IPS DF 6.9 (cell line): ENCODE measurements around the gene APEX1.

Experiments
- DNase-seq: peaks from one replicate; pipeline ENCODE4 v3.0.0-alpha.2; 2013; ENCODE audit warnings: low read depth, low spot score
- H3K27ac ChIP-seq: one replicate; pipeline ENCODE4 v1.5.1; 2013; ENCODE audit warnings: low read length, control low read depth
- H3K27me3 ChIP-seq: 2 replicates; pipeline ENCODE4 v1.6.1; 2013; ENCODE audit warnings: mild to moderate bottlenecking, low read length; ENCODE audit not compliant: control insufficient read depth, insufficient read depth
- H3K36me3 ChIP-seq: 2 replicates; pipeline ENCODE4 v1.6.1; 2013; ENCODE audit warnings: low read length; ENCODE audit not compliant: control insufficient read depth, insufficient read depth
- H3K4me1 ChIP-seq: 2 replicates; pipeline ENCODE4 v1.6.1; 2013; ENCODE audit warnings: low read length; ENCODE audit not compliant: control insufficient read depth, insufficient read depth
- H3K4me3 ChIP-seq: 2 replicates; pipeline ENCODE4 v1.5.1; 2013; ENCODE audit warnings: mild to moderate bottlenecking, low read length
- H3K9me3 ChIP-seq: 2 replicates; pipeline ENCODE4 v1.6.1; 2013; ENCODE audit warnings: low read length, inconsistent platforms; ENCODE audit not compliant: control insufficient read depth, insufficient read depth
- WGBS: extraction: QIAGEN DNeasy Blood & Tissue Kit; methylation state at CpG from one replicate; pipeline ENCODE4 v1.1.7; 2013; ENCODE audit warnings: mixed read lengths, missing lambda C conversion rate; ENCODE audit not compliant: insufficient read length, insufficient coverage; 5-methylcytosine and 5-hydroxymethylcytosine counted together

Gene APEX1

GRCh38 chr14:20454516-20455354, at the start of gene APEX1, which contains the start of gene OSGEP:
TSS of gene APEX1 (plus strand) at chr14:20455226. CDS start at chr14:20455646, 420 bp downstream.
TSS of gene OSGEP (minus strand) at chr14:20454812. CDS start at chr14:20454683, 129 bp downstream.
- no peaks in the 10 kb centered on the region for H3K4me1 ChIP-seq
- no CpG with 5 or more reads among the region's 56 CpGs for WGBS
- H3K36me3 ChIP-seq = peaks cover 23% of the 10 kb centered on the region; the same call in 1 of the 2 replicates
- peak; percentile 99 for DNase-seq
- no peaks in the 10 kb centered on the region for H3K27me3 ChIP-seq
- H3K9me3 ChIP-seq = no peaks in the 10 kb centered on the region
- peak within 1 kb of the TSS; percentile 85 for H3K4me3 ChIP-seq
- H3K27ac ChIP-seq = no peak within 1 kb of the TSS

DNA sequence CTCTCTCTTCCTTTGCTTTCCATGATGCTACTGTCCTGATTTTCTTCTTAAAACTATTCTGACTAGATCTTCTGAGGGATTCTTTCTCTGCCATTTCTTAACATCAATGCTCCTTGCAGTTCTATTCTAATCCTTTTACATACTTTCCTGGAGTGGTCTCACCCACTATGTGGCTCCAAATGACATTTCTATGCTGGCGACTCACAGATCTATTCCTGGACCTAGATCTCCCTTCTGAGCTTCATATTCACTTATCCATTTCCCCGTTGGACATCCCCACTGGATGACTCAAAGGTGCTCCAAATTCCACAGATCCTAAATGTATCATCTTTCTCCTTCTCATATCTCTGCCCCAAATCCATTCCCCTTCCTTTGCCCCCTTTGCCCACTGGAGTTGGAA, 45.8 kb upstream of the APEX1 start:
- no peak for DNase-seq
- WGBS = no CpG with 5 or more reads among the region's 2 CpGs
- peaks cover 2% of the 10 kb centered on the region; the same call in 1 of the 2 replicates for H3K36me3 ChIP-seq
- H3K27ac ChIP-seq = no peak overlapping the region
- no peak overlapping the region for H3K4me3 ChIP-seq
- no peaks in the 10 kb centered on the region for H3K27me3 ChIP-seq
- no peaks in the 10 kb centered on the region for H3K4me1 ChIP-seq
- no peaks in the 10 kb centered on the region for H3K9me3 ChIP-seq

DNA sequence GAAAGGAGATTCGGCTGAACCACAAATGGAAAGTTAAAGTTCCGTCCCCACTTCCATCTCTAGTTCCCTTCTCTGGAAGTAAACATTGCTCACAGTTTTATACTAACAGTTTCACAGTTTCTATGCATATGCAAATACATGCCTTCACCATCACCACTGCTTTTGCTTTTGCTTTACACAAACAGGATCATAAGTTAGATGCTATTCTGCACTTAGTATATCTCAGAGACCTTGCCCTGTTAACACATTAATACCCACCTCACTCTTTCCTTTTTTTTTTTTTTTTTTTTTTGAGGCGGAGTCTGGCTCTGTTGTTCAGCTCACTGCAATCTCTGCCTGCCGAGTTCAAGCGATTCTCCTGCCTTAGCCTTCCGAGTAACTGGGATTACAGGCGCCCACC, 42.6 kb upstream of the APEX1 start:
- no CpG with 5 or more reads among the region's 7 CpGs for WGBS
- H3K9me3 ChIP-seq = no peaks in the 10 kb centered on the region

DNA sequence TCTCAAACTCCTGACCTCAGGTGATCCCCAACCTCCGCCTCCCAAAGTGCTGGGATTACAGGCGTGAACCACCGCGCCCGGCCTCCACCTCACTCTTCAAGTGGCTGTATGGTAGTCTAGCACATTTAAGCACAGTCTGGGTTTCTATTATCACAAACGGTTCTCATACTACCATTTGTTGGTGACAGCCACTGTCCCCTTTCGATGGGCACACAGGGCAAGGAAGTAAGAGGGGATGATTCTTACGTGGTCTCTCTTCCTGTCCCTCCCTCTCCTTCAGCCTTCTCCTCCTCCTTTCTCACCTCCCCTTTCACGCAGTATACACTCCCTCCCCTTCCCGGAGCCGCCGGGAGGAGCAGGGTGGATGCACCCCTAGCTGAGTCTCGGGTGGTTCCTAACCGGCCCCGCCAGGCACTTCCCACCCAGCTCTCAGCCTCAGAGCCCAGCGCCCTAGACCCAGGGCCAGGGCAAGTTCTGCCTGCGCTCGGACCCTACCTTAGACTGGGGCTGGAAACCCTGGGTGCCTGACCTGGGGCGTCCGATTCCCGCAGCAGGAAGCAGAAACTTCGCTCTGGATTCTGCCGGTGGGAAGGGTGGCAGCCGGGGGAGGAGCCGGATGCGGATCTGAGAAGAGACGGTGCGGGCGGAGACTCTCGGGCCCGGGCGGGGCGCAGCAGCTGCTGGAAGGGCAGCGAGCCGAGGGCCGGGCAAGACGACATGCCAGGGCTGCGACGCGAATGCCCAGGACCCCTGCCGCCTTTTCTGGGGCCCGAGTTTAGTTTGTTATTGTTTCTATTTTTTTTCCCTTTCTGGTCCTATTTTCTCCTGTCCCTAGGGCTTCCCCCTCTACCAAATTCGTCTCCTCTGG, 41.9 kb upstream of the APEX1 start, which contains the start of gene TEP1:
Gene TEP1, minus strand, starts transcription at position 626 of the 868 bp plus-strand sequence. CDS start 5,062 bp downstream, outside the sequence.
- peak; percentile 54 for DNase-seq
- WGBS = no CpG with 5 or more reads among the region's 43 CpGs
- H3K36me3 ChIP-seq = no peaks in the 10 kb centered on the region
- H3K27ac ChIP-seq = no peak within 1 kb of the TSS
- H3K4me3 ChIP-seq = peak within 1 kb of the TSS; percentile 95
- H3K9me3 ChIP-seq = no peaks in the 10 kb centered on the region
- H3K4me1 ChIP-seq = no peaks in the 10 kb centered on the region
- H3K27me3 ChIP-seq = no peaks in the 10 kb centered on the region

More for the DNA sequence above, 42.6 kb upstream of the APEX1 start:
- Histone ChIP-seq H3K36me3 (no peaks in the 10 kb centered on the region; the same call in 1 of the 2 replicates), H3K27ac (no peak overlapping the region), H3K4me3 (peak overlapping the region; percentile 95; the same call in 1 of the 2 replicates), H3K27me3 (no peaks in the 10 kb centered on the region), H3K4me1 (no peaks in the 10 kb centered on the region)
- no peak for DNase-seq

DNA sequence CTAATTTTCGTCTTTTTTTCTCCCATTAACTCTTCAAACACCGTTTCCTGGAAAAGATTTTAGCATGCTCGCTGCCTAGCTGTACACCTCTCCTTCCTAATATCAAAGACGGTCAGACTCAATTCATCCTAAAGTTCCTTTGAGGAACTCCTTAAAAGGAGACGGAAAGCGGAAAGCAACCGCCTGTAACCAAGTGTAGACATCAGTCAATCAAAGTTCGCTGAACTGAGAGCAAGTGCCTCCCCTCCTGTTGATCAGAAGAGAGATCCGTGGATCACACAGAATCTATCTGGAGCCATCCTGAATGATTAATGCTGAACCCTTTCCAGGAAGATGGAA, 41.3 kb upstream of the APEX1 start:
- Histone ChIP-seq H3K27ac (no peak overlapping the region), H3K4me1 (no peaks in the 10 kb centered on the region), H3K9me3 (no peaks in the 10 kb centered on the region), H3K27me3 (no peaks in the 10 kb centered on the region), H3K4me3 (peak overlapping the region; percentile 95; the same call in 1 of the 2 replicates), H3K36me3 (no peaks in the 10 kb centered on the region)
- no peak for DNase-seq
- no CpG with 5 or more reads among the region's 9 CpGs for WGBS

- Histone ChIP-seq H3K4me1 (no peaks in the 10 kb centered on the region), H3K27ac (no peak overlapping the region)
- no CpG with 5 or more reads among the region's 3 CpGs for WGBS
These were observed 39.2 kb upstream of the APEX1 start for GRCh38 chr14:20415782-20416206.

GRCh38 chr14:20416223-20416622, 38.8 kb upstream of the APEX1 start:
- Histone ChIP-seq H3K9me3 (no peaks in the 10 kb centered on the region), H3K36me3 (no peaks in the 10 kb centered on the region), H3K27ac (no peak overlapping the region), H3K4me3 (no peak overlapping the region), H3K27me3 (no peaks in the 10 kb centered on the region), H3K4me1 (no peaks in the 10 kb centered on the region)
- no peak for DNase-seq
- no CpG with 5 or more reads among the region's 2 CpGs for WGBS

More at GRCh38 chr14:20415782-20416206, 39.2 kb upstream of the APEX1 start:
- H3K4me3 ChIP-seq = no peak overlapping the region
- H3K9me3 ChIP-seq = no peaks in the 10 kb centered on the region
- H3K27me3 ChIP-seq = no peaks in the 10 kb centered on the region
- no peaks in the 10 kb centered on the region for H3K36me3 ChIP-seq
- peak; percentile 50 for DNase-seq

DNA sequence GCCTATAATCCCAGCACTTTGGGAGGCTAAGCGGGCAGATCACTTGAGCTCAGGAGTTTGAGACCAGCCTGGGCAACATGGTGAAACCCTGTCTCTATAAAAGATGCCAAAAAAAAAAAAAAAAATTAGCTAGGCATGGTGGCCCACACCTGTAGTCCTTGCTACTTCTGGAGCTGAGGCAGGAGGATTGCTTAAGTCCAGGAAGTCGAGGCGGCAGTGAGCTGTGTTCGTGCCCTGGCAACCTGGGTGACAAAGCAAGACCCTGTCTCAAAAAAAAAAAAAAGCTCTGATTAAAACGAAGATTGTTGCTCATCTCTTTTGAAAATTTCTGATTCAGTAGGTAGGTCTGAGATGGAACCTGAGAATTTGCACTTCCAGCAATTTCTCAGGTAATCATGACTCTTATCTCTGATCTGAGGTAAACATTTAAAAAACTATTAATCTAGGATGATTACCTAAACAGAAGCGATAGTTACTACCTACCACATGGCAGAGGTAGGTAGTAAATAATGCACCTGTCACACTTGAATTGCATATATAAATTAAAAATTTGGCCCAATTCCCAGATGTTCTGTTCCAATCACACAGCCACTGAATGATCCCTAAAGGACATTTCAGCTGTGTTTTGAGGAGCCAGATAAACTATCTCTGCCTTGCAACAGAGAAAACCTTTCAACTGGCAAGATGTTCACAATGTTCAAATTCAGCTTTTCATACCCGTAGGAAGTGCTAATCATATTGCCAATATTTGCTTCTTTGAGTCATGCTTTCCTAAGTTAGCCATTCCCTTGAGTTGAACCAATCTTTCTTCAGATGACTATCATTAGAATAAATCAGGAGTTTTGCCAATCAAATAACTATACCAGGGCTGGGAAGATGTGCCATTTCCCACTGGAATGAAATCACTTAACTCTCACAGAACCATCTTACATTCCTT, 37.5 kb upstream of the APEX1 start:
- H3K4me1 ChIP-seq = no peaks in the 10 kb centered on the region
- H3K9me3 ChIP-seq = no peaks in the 10 kb centered on the region
- no peaks in the 10 kb centered on the region for H3K27me3 ChIP-seq
- no peaks in the 10 kb centered on the region for H3K36me3 ChIP-seq
- no peak for DNase-seq
- H3K4me3 ChIP-seq = no peak overlapping the region
- no peak overlapping the region for H3K27ac ChIP-seq
- no CpG with 5 or more reads among the region's 7 CpGs for WGBS

DNA sequence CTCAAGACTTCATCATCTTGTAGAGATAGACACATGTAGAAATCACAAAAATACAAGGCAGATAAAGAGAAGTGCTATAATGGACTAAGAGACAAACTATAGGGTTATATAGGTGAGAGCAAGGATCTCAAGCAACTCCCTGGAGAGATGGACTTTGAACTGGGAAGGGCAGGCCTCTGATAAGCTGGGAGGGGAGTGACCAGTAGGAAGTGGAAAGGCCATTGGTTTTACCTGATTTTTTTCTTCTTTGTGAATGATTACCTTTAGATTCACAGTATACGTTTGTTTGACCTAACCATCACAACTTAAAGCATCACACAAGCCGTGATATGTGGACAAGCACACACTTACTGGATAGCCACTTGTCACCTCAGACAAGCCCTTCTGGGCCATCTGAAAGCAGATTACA, 36.5 kb upstream of the APEX1 start:
- no peak for DNase-seq
- Histone ChIP-seq H3K27me3 (no peaks in the 10 kb centered on the region), H3K27ac (no peak overlapping the region), H3K36me3 (no peaks in the 10 kb centered on the region), H3K4me1 (no peaks in the 10 kb centered on the region), H3K9me3 (no peaks in the 10 kb centered on the region), H3K4me3 (no peak overlapping the region)
- WGBS = no CpG with 5 or more reads among the region's 2 CpGs
